ENCODE data around the gene SPPL2B.

The SPPL2B gene

DNA sequence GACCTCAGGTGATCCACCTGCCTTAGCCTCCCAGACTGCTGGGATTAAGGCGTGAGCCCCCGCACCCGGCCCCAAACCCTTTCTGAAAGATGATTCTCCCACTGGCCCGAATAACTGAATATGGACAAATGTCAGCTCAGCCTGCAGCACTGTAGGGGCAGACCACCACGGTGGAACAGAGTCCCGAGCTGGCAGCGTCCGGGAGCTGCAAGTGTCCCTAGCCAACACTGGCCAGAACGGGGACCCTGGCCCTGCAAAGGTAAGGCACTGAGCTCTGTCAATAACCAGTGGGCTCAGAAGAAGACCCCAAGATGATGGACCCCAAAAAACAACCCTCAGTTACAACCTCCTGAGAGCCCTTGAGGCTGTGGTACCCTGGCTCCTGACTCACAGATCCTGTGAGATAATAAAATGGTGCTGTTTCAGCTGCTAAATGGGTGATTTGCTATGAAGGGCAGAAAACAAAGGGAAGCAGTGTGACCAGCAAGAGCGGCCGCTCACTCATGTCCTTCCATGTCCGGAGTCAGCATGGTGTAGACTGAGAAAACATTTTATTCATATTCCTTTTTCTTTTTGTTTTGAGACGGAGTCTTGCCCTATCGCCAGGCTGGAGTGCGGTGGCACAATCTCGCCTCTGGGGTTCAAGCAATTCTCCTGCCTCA is 1.7 kb upstream of the SPPL2B start:
- Mint-ChIP-seq H3K36me3 (peaks cover 76% of the 10 kb centered on the region), H3K9me3 (no peaks in the 10 kb centered on the region), H3K27ac (peak overlapping the region; percentile 95), H3K4me3 (peak overlapping the region; percentile 92), H3K4me1 (peaks cover 45% of the 10 kb centered on the region)
- no peak for DNase-seq (ENCODE audit: low spot score in 2 of 2)
- ATAC-seq, result no peak

DNA sequence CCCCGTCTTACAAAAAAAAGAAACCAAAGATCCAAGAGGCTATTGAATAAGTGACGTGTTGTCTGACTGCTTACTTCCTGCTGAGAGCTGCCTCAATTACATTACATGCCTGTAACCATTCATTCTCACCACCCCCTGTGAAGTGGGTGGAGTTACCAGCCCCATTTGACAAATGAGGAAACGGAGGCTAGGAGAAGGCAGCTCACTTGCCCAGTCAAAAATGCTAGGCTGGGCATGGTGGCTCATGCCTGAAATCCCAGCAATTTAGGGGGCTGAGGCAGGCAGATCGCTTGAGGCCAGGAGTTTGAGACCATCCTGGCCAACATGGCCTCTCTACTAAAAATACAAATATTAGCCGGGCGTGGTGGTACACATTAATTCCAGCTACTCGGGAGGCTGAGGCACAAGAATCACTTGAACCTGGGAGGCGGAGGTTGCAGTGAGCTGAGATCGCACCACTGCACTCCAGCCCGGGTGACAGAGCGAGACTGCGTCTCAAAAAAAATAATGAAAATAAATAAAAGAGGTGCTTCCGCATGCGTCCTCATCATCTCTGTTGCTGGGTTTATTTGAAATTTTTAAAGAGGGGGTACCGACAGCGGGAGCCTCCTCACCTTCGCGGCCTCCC is 597 bp upstream of the SPPL2B start:
- peak in 1 of 2 donors; percentile 77 for DNase-seq (ENCODE audit: low spot score in 2 of 2)
- Mint-ChIP-seq H3K4me3 (peak overlapping the region; percentile 92), H3K27ac (peak overlapping the region; percentile 95), H3K9me3 (no peaks in the 10 kb centered on the region), H3K36me3 (peaks cover 65% of the 10 kb centered on the region), H3K4me1 (peaks cover 45% of the 10 kb centered on the region)
- peak; percentile 71 for ATAC-seq

DNA sequence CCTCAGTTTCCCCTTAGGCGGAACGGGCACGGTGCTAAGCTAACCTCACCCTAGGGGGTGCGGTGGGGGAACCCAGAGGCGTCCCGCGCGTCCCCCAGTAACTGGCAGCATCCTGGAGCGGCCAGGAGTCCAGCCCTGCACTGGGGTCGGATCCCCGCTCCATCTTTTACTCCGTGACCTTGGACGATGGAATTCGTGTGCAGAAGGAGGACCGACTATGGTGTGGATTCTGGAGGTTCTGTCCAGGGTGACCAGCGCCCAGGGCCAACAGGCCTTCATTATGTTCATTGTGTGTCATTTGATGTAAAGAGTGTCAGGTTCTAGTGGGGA is 630 bp downstream of the SPPL2B start:
- Mint-ChIP-seq H3K36me3 (peaks cover 53% of the 10 kb centered on the region), H3K4me3 (peak overlapping the region; percentile 92), H3K27ac (peak overlapping the region; percentile 95), H3K9me3 (no peaks in the 10 kb centered on the region), H3K4me1 (peaks cover 45% of the 10 kb centered on the region)
- ATAC-seq, result no peak
- no peak for DNase-seq (ENCODE audit: low spot score in 2 of 2)

DNA sequence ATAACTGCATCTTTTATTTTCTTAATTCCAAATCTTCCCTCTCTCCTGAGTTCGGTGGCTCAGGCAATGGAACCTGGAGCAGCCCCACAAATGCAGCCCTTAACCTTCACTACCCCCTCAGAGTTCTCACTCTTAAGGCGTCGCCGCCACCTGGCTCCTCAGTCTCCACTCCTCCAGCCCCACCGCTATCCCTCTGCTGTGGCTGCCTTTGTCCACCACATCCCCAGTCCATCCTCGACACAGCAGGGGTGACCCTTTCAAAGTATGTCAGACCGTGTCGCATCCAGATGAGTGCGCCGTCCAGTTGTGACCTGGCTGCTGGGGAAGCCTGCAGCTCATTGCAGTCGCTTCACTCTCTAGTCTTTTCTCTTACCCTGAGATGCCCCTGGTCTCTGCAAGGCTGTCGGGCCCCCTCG is 1.0 kb downstream of the SPPL2B start:
- H3K4me3 Mint-ChIP-seq, result peak overlapping the region; percentile 92
- peak overlapping the region; percentile 95 for H3K27ac Mint-ChIP-seq
- no peaks in the 10 kb centered on the region for H3K9me3 Mint-ChIP-seq
- H3K4me1 Mint-ChIP-seq, result peaks cover 45% of the 10 kb centered on the region
- DNase-seq (ENCODE audit: low spot score in 2 of 2) (no peak), ATAC-seq (no peak)
- H3K36me3 Mint-ChIP-seq, result peaks cover 49% of the 10 kb centered on the region

DNA sequence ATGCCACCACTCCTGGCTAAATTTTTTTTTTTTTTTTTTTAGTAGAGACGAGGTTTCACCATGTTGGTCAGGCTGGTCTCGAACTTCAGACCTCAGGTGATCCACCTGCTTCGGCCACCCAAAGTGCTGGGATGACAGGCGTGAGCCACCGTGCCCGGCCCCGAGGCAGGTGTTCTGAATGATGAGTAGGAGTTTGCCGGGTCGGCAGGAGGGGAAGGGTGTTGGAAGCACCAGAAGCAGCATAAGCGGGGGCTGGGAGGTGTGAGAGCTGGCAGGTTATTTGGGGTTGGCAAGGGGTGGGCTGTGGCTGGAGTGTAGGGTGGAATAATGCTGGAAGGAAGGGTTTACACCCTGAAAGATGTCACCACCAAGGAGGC is 1.8 kb downstream of the SPPL2B start:
- peaks cover 44% of the 10 kb centered on the region for H3K4me1 Mint-ChIP-seq

DNA sequence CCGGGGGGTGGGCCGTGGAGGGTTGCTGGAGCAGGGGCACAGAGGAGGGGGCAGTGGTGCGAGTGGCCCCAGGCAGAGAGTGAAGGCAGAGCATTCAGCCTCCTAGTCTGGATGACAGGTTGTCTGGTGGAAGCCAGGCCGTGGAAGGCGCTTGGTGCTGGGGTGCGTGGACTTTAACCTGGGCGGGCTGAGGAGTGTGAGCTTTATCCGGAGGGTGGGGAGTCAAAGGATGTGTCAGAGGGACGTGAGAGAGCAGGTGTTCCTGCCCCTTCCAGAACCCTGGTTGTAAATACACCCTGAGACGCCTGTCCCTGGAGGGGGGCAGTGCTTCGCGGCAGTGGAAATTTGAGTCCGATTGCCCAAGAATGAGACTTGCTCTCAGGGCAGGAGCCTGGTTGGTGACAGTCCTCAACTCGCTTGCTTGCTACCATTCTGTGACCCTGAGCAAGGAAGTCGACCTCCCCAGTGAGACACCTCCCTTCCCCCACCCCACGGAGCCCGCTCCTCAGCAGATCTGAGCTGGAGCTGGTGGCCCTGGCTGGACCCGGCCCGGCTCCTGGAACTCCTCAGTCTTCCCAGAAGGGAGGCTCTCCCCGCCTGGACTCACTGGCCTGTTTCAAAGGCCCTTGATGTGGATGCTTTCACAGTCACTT is 2.3 kb downstream of the SPPL2B start:
- DNase-seq (ENCODE audit: low spot score in 2 of 2), result no peak
- no peak for ATAC-seq
- Mint-ChIP-seq H3K27ac (peak overlapping the region; percentile 95), H3K4me1 (peaks cover 43% of the 10 kb centered on the region), H3K36me3 (peaks cover 41% of the 10 kb centered on the region), H3K9me3 (no peaks in the 10 kb centered on the region), H3K4me3 (peak overlapping the region; percentile 92)

More for the DNA sequence above, 1.8 kb downstream of the SPPL2B start:
- ATAC-seq (no peak), DNase-seq (ENCODE audit: low spot score in 2 of 2) (no peak)
- Mint-ChIP-seq H3K27ac (peak overlapping the region; percentile 95), H3K9me3 (no peaks in the 10 kb centered on the region), H3K36me3 (peaks cover 45% of the 10 kb centered on the region), H3K4me3 (peak overlapping the region; percentile 92)

DNA sequence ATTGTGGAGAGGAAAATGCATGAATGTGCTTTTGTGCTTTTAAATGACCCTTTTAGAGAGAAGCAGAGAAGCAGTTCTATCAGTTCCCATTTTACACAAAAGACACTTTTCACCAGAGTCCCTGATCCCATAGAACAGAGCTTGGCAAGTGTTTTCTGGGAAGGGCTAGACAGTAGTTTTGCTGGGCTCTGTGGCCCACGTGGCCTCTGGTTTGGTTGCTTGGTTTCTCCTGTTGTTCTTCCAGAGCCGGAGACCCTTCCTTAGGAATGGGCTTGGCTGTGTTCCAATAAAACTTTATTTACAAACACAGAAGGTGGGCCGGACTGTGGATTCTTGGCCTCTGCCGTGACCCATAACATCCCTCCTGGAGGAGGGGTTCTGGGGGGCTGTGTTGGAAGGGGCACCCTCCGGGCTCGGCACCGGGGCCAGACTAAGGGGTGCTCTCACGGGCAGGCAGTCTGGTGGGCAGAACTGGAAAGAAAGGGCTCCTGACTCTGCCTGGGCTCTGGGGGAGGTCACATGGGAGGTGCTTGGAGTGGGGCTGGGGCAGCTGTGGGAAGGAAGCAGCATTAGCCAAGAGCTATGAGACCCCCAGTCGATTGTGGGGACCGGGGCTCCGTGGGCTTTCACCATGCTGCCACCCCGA is 3.2 kb downstream of the SPPL2B start:
- DNase-seq (ENCODE audit: low spot score in 2 of 2), result no peak
- peaks cover 43% of the 10 kb centered on the region for H3K4me1 Mint-ChIP-seq
- no peak overlapping the region for H3K4me3 Mint-ChIP-seq
- peak overlapping the region; percentile 43 for H3K27ac Mint-ChIP-seq
- H3K36me3 Mint-ChIP-seq, result peaks cover 31% of the 10 kb centered on the region
- no peaks in the 10 kb centered on the region for H3K9me3 Mint-ChIP-seq
- ATAC-seq, result no peak

DNA sequence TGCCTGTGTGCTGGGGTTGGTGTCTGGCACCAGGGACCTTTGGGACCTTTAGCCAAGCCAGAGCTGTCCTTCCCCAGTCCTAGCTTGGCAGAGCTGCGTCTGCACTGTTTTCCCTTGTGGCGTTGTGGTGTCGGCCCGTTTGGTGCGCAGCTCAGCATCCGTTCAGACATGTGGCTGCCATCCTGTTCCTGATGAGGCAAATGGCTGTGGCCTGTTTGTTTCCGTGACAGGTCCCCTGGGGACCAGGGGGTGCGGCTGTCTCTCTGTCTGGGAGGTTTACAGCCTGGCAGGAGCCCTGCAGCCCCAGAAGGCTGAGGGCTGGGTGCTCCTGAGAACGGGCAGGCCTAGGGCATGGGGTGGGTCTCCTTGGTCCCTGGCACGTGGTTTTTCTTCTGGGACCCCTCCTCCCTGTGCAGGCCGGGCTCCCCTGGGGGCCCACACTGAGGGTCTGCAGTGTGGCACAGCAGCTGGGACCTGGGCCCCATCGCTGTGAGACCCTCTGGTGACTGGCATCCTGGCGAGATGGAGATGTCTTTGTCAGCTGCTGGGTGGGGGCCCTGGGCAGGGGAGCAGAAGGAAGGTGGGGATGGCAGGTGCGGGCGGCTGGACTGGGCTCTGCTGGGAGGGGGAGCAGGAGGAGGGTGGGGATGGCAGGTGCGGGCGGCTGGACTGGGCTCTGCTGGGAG is 4.0 kb downstream of the SPPL2B start:
- H3K9me3 Mint-ChIP-seq, result no peaks in the 10 kb centered on the region
- ATAC-seq (no peak), DNase-seq (ENCODE audit: low spot score in 2 of 2) (no peak)
- no peak overlapping the region for H3K4me3 Mint-ChIP-seq
- H3K27ac Mint-ChIP-seq, result no peak overlapping the region
- H3K36me3 Mint-ChIP-seq, result peaks cover 24% of the 10 kb centered on the region
- peaks cover 36% of the 10 kb centered on the region for H3K4me1 Mint-ChIP-seq

DNA sequence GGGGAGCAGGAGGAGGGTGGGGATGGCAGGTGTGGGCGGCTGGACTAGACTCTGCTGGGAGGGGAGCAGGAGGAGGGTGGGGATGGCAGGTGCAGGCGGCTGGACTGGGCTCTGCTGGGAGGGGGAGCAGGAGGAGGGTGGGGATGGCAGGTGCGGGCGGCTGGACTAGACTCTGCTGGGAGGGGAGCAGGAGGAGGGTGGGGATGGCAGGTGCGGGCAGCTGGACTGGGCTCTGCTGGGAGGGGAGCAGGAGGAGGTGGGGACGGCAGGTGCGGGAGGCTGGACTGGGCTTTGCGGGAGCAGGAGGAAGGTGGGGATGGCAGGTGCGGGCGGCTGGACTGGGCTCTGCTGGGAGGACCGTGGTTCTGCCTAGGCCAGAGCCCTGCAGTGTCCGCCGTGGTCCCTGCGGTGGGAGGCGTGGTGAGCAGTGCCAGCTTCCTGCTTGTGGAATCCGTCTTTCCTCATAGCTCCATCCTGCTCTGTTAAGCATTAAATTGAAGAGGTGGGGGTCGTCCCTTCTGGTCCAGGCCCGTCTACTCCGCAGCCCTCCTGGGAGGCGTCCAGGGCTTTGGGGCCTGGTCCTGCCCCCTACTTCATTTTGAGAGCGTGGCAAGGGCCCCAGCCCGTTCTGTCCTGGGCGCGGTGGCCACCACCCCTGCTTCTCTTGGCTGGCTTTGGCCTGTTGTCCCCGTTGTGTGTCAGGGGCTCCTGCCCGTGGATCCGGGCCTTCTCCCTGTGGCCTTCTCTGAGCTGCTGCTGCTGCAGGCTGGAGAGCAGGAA is 4.7 kb downstream of the SPPL2B start:
- Mint-ChIP-seq H3K4me1 (peaks cover 32% of the 10 kb centered on the region), H3K36me3 (peaks cover 16% of the 10 kb centered on the region), H3K9me3 (no peaks in the 10 kb centered on the region), H3K27ac (no peak overlapping the region), H3K4me3 (no peak overlapping the region)
- ATAC-seq, result no peak
- no peak for DNase-seq (ENCODE audit: low spot score in 2 of 2)

DNA sequence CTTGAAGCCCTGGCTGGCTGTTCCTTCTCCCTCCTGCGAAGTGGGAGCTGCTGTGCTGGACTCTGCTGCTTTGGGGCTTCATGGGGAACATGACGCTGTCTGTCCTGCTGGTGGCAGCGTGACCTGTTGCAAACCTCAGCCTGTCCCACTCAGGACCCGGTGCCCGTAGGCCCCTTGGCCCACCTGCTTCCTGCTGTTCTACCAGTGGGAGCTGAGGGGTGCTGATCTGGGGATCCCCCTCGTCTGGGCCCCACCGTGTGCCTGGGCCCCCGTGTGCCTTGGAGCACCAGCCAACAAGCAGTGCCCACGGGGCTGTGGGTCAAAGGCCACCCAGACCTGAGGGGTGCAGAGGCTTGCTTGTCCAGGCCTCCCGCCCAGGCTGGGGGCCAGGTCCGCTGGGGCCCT is 5.3 kb downstream of the SPPL2B start:
- Mint-ChIP-seq H3K36me3 (peaks cover 10% of the 10 kb centered on the region), H3K9me3 (no peaks in the 10 kb centered on the region), H3K27ac (no peak overlapping the region), H3K4me1 (peaks cover 32% of the 10 kb centered on the region), H3K4me3 (no peak overlapping the region)
- ATAC-seq, result no peak
- DNase-seq (ENCODE audit: low spot score in 2 of 2), result no peak

DNA sequence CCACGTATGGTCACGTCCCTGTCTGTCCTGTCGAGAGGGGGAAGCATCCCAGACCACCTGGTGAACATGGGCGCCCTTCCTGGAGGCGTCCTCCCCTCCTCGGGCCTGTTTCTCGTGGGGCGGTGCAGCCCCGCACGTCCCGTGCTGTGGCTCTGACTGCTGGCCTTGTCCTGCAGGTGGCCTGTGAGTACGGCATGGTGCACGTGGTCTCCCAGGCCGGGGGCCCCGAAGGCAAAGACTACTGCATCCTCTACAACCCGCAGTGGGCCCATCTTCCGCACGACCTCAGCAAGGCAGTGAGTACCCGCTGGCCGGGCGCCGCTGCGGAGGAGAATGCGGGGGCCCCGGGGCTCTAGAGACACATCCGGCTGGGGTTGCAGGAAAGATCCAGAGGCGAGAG is 5.9 kb downstream of the SPPL2B start:
- DNase-seq (ENCODE audit: low spot score in 2 of 2) (no peak), ATAC-seq (no peak)
- Mint-ChIP-seq H3K36me3 (peaks cover 4% of the 10 kb centered on the region), H3K9me3 (no peaks in the 10 kb centered on the region), H3K4me1 (peaks cover 26% of the 10 kb centered on the region), H3K4me3 (no peak overlapping the region), H3K27ac (no peak overlapping the region)

DNA sequence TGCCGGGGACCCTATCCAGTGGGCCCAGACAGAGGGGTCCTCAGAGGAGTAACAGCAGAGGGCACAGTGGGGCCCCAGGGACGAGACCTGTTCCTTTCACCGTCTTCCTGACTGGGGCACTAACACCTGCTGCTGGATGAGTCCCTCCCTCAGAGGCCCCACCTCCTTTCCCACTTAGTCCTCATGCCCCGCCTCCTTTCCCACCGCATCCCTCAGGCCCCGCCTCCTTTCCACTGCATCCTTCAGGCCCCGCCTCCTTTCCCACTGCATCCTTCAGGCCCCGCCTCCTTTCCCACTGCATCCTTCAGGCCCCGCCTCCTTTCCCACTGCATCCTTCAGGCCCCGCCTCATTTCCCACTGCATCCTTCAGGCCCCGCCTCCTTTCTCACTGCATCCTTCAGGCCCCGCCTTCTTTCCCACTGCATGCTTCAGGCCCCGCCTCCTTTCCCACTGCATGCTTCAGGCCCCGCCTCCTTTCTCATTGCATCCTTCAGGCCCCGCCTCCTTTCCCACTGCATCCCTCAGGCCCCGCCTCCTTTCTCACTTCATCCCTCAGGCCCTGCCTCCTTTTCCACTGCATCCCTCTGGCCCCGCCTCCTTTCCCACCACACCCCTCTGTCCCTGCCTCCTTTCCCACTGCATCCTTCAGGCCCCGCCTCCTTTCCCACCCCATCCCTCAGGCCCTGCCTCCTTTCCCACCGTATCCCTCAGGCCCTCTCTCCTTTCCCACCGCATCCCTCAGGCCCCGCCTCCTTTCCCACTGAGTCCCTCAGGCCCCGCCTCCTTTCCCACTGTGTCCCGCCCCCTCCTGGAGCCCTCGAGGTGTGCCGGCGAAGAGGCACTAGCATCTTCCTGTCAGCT is 6.7 kb downstream of the SPPL2B start:
- Mint-ChIP-seq H3K4me1 (peaks cover 18% of the 10 kb centered on the region), H3K36me3 (no peaks in the 10 kb centered on the region), H3K27ac (peak overlapping the region; percentile 52), H3K9me3 (no peaks in the 10 kb centered on the region), H3K4me3 (no peak overlapping the region)
- no peak for ATAC-seq
- DNase-seq (ENCODE audit: low spot score in 2 of 2), result no peak

DNA sequence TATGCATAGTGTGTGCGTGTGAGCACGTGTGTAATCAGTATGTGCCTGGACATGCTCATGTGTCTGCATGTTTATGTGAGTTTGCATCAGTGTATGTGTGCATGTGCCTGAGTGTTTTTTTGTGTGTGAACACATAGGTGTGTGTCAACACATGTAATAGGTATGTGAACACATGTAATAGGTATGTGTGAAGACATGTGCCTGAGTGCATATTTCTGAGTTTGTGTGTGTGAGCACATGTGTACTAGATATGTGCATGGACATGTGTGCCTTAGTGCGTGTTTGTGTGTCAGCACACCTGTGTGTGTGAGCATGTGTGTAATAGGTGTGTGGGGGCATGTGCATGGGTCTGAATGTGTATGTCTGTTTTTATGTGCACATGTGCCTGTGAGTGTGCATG is 7.4 kb downstream of the SPPL2B start:
- ATAC-seq, result no peak
- H3K4me1 Mint-ChIP-seq, result peaks cover 14% of the 10 kb centered on the region
- no peaks in the 10 kb centered on the region for H3K9me3 Mint-ChIP-seq
- no peak overlapping the region for H3K4me3 Mint-ChIP-seq
- H3K36me3 Mint-ChIP-seq, result no peaks in the 10 kb centered on the region
- H3K27ac Mint-ChIP-seq, result peak overlapping the region; percentile 52
- no peak for DNase-seq (ENCODE audit: low spot score in 2 of 2)

Data from stimulated activated effector memory CD8-positive, alpha-beta T cell treated with anti-CD3 and anti-CD28 coated beads, Interleukin-12 subunit alpha, Interleukin-12 subunit beta, amount 100 ng/mL, for 72 hours (primary cell).